ENCODE data around the gene TCEAL2. TPM values are rescaled to one million over a fixed set of nuclear protein-coding genes. Genes with fewer than 3 reads are reported as not detected.

TCEAL2 gene
- total and polyA plus RNA-seq, 2 experiments from 2014 or later: 9.1 to 45.9 TPM

DNA sequence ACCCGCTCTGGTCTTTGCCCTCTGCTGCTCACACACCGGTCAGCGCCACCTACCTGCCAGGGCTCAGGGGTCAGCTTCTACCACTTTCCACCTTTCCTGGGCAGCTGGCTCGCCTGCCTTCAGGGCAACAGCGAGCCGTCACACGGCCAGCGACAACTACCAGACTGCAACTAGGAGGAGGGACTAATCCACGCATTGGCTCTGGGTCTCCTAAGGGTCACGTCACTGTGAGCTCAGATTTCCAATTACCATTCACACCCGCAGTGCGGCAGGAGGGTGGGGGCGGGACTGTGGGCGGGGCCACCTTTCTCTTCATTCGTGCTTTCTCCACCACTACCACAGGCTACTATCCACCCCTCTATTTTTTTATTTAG is 30.3 kb downstream of the TCEAL2 start, which contains the start of gene BEX5:
TSS of gene BEX5 (minus strand) at position 172 of the 374 bp plus-strand sequence. CDS start 1,712 bp downstream, outside the sequence.
- peak within 1 kb of the TSS; percentile 95 for H3K27ac Mint-ChIP-seq
- no peaks in the 10 kb centered on the region for H3K79me2 ChIP-seq (replicated peaks; ENCODE audit: insufficient read depth)
- H3K4me1 ChIP-seq (ENCODE audit: insufficient read depth): peaks cover 4% of the 10 kb centered on the region
- H3F3A ChIP-seq (replicated peaks; ENCODE audit: low read depth): no peaks in the 10 kb centered on the region
- peak within 1 kb of the TSS; percentile 95 for H3K27ac ChIP-seq (ENCODE audit: low read depth)
- H3K9me2 ChIP-seq (ENCODE audit: insufficient read depth): no peaks in the 10 kb centered on the region
- DNase-seq (ENCODE audit: low spot score): peak; percentile 84
- 0 out of 3 replicates have a peak, but pooled peaks cover 2% of the 10 kb centered on the region for H3K4me1 Mint-ChIP-seq
- peaks cover 5% of the 10 kb centered on the region; the same call in 2 of the 3 replicates for H3K36me3 Mint-ChIP-seq (ENCODE audit: low read depth)
- TF ChIP-seq EZH2phosphoT487 (IDR thresholded peaks at IDR 0.05; ENCODE audit: unreplicated experiment) (no peak), EZH2 (IDR thresholded peaks at IDR 0.05; ENCODE audit: low read depth, unreplicated experiment) (no peak), CTCF (conservative IDR thresholded peaks at IDR 0.05; ENCODE audit: low read depth in 2 of 2) (no peak), POLR2AphosphoS5 (IDR thresholded peaks at IDR 0.05; ENCODE audit: low read depth) (peak; percentile 67), CREB1 (CRISPR knock-in tag; IDR thresholded peaks at IDR 0.05; ENCODE audit: low read depth) (peak; percentile 82), NANOG (IDR thresholded peaks at IDR 0.05; ENCODE audit: borderline replicate concordance) (no peak), ZNF114 (CRISPR knock-in tag; IDR thresholded peaks at IDR 0.05) (no peak), JUNB (IDR thresholded peaks at IDR 0.05; ENCODE audit: unreplicated experiment) (no peak), STAT1 (IDR thresholded peaks at IDR 0.05; ENCODE audit: unreplicated experiment) (no peak), ZNF331 (CRISPR knock-in tag; IDR thresholded peaks at IDR 0.05; ENCODE audit: low read depth) (no peak), ZNF462 (CRISPR knock-in tag; IDR thresholded peaks at IDR 0.05) (no peak)
- TF ChIP-seq, protein P1, sequence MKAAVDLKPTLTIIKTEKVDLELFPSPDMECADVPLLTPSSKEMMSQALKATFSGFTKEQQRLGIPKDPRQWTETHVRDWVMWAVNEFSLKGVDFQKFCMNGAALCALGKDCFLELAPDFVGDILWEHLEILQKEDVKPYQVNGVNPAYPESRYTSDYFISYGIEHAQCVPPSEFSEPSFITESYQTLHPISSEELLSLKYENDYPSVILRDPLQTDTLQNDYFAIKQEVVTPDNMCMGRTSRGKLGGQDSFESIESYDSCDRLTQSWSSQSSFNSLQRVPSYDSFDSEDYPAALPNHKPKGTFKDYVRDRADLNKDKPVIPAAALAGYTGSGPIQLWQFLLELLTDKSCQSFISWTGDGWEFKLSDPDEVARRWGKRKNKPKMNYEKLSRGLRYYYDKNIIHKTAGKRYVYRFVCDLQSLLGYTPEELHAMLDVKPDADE (IDR thresholded peaks at IDR 0.05): no peak
- TF ChIP-seq, protein P2, sequence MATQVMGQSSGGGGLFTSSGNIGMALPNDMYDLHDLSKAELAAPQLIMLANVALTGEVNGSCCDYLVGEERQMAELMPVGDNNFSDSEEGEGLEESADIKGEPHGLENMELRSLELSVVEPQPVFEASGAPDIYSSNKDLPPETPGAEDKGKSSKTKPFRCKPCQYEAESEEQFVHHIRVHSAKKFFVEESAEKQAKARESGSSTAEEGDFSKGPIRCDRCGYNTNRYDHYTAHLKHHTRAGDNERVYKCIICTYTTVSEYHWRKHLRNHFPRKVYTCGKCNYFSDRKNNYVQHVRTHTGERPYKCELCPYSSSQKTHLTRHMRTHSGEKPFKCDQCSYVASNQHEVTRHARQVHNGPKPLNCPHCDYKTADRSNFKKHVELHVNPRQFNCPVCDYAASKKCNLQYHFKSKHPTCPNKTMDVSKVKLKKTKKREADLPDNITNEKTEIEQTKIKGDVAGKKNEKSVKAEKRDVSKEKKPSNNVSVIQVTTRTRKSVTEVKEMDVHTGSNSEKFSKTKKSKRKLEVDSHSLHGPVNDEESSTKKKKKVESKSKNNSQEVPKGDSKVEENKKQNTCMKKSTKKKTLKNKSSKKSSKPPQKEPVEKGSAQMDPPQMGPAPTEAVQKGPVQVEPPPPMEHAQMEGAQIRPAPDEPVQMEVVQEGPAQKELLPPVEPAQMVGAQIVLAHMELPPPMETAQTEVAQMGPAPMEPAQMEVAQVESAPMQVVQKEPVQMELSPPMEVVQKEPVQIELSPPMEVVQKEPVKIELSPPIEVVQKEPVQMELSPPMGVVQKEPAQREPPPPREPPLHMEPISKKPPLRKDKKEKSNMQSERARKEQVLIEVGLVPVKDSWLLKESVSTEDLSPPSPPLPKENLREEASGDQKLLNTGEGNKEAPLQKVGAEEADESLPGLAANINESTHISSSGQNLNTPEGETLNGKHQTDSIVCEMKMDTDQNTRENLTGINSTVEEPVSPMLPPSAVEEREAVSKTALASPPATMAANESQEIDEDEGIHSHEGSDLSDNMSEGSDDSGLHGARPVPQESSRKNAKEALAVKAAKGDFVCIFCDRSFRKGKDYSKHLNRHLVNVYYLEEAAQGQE (IDR thresholded peaks at IDR 0.05; ENCODE audit: unreplicated experiment): no peak
- peaks cover 4% of the 10 kb centered on the region for H3K27me3 ChIP-seq (ENCODE audit: insufficient read depth)
- ATAC-seq: peak; percentile 94
- no peaks in the 10 kb centered on the region for H4K20me1 ChIP-seq (replicated peaks; ENCODE audit: insufficient read depth)
- peaks cover 4% of the 10 kb centered on the region; the same call in 1 of the 3 replicates for H3K9me3 Mint-ChIP-seq
- peak within 1 kb of the TSS; percentile 86; the same call in 1 of the 2 replicates for H2AFZ ChIP-seq
- H3K4me3 Mint-ChIP-seq: peak within 1 kb of the TSS; percentile 99
- H3K4me3 ChIP-seq: peak within 1 kb of the TSS; percentile 69
- H3K36me3 ChIP-seq (ENCODE audit: insufficient read depth): no peaks in the 10 kb centered on the region
- peaks cover 1% of the 10 kb centered on the region for H3K27me3 Mint-ChIP-seq (ENCODE audit: insufficient read depth, low read depth, poor library complexity)
- peak within 1 kb of the TSS; percentile 83 for H3K4me2 ChIP-seq
